Measurements from ENCODE around the gene CDKAL1.

CDKAL1 gene

DNA sequence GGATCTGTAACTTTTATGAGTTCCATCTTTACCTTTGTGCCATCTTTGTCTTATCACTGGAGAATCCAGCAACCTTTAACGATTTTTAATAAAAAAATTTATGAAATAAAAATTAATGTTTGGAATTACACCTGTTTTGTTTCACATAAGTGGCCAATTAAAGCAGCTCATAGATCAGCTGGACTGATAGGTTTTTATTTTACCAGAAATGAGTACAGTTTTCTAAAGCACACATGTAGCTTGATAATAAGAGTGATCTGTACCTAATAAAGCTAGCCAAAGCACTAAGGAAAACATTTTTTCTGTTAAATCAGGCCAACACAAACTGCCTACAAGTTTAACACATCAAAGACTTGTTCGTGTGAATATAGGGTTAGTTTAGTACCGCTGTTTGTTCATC, 500.1 kb downstream of the CDKAL1 start:
- no peak for DNase-seq (ENCODE audit: low read depth)

GRCh38 chr6:21037453-21037852, 503.2 kb downstream of the CDKAL1 start:
- no peak for TF ChIP-seq CTCF (IDR thresholded peaks at IDR 0.05; ENCODE audit: low read length, missing control alignments)
- no peak for DNase-seq (ENCODE audit: low read depth)

More for the DNA sequence above, 500.1 kb downstream of the CDKAL1 start:
- H3K4me3 ChIP-seq (replicated peaks; ENCODE audit: low read depth, low read length) = no peak overlapping the region
- no peak for TF ChIP-seq CTCF (IDR thresholded peaks at IDR 0.05; ENCODE audit: low read length, missing control alignments)

DNA sequence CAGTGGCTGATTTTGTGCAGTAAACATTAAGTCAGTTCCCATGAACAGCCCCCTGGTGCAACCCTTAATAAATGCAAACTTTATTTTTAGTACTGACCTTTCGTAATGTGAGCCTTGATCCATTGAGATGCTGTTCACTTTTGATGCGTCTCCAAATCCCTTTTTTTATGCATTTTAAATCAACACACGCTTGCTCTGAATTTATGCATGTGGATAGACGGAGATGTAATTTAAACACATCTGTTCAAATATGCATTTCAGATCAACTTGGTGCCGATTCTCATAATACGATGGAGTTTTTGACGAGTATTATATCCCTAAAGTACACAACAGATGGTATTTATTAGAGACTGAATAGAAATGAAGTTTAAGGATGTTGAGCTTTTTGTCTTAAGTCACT, 505.7 kb downstream of the CDKAL1 start:
- no peak for DNase-seq (ENCODE audit: low read depth)
- no peak overlapping the region for H3K4me3 ChIP-seq (replicated peaks; ENCODE audit: low read depth, low read length)
- no peak for TF ChIP-seq CTCF (IDR thresholded peaks at IDR 0.05; ENCODE audit: low read length, missing control alignments)

More at GRCh38 chr6:21037453-21037852, 503.2 kb downstream of the CDKAL1 start:
- no peak overlapping the region for H3K4me3 ChIP-seq (replicated peaks; ENCODE audit: low read depth, low read length)

- DNase-seq (ENCODE audit: low read depth) = no peak
- no peak overlapping the region for H3K4me3 ChIP-seq (replicated peaks; ENCODE audit: low read depth, low read length)
- no peak for TF ChIP-seq CTCF (IDR thresholded peaks at IDR 0.05; ENCODE audit: low read length, missing control alignments)
Measured at GRCh38 chr6:21045135-21045700, 511.0 kb downstream of the CDKAL1 start.

GRCh38 chr6:21046276-21046675, 512.0 kb downstream of the CDKAL1 start:
- no peak for DNase-seq (ENCODE audit: low read depth)
- TF ChIP-seq CTCF (IDR thresholded peaks at IDR 0.05; ENCODE audit: low read length, missing control alignments) = no peak
- H3K4me3 ChIP-seq (replicated peaks; ENCODE audit: low read depth, low read length) = no peak overlapping the region

- DNase-seq (ENCODE audit: low read depth) = no peak
- no peak for TF ChIP-seq CTCF (IDR thresholded peaks at IDR 0.05; ENCODE audit: low read length, missing control alignments)
- no peak overlapping the region for H3K4me3 ChIP-seq (replicated peaks; ENCODE audit: low read depth, low read length)
Measured at GRCh38 chr6:21048047-21048446, 513.8 kb downstream of the CDKAL1 start.

DNA sequence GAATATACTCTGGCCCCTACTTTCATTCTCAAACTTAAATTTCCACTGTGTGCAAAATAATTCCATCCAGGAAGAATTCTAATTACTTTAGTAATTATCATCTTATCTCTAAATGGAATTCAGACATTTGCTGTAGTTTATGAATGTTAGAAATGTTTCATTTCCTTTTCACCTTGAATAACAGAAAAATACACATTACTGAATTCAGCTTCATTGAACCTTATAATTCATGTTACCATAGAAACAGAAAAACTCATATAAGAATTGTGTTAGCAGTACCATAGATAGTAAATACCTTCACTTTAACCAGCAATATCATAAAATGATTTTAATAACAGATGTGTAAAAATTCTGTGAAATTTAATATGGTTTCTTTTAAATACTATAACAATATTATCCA, 514.9 kb downstream of the CDKAL1 start:
- DNase-seq (ENCODE audit: low read depth) = no peak
- no peak overlapping the region for H3K4me3 ChIP-seq (replicated peaks; ENCODE audit: low read depth, low read length)
- no peak for TF ChIP-seq CTCF (IDR thresholded peaks at IDR 0.05; ENCODE audit: low read length, missing control alignments)
